Panc1 (cell line): ENCODE data around the gene SLIT3. TPM values are rescaled to one million over a fixed set of nuclear protein-coding genes. Genes with fewer than 3 reads are reported as not detected.

Source experiments
- ATAC-seq: fragments of 200-7000 bp; cut with Tn5 transposase; 2 replicates; pipeline ENCODE4 v1.9.1; 2020; ENCODE audit warnings: mild to moderate bottlenecking, moderate library complexity
- BruUV-seq: library from RNA; stranded (reverse); fragments of 400-500 nt; replicated peaks from 2 replicates; lab custom pipeline; 2021; lab: Mats Ljungman, UMichigan
- CTCF ChIA-PET: fragments of 300-600 bp; sonication (Branson Sonifier 250); formaldehyde crosslinking; loops from one replicate; lab custom pipeline; 2022; ENCODE audit warnings: antibody characterized with exemption; lab: Charles Lee
- POLR2A ChIA-PET: fragments of 300-600 bp; sonication (Branson Sonifier 250); formaldehyde crosslinking; loops from one replicate; lab custom pipeline; 2022; ENCODE audit warnings: antibody characterized with exemption; lab: Charles Lee
- DNase-seq: peaks from one replicate; pipeline ENCODE4 v3.0.0-alpha.2; 2010; ENCODE audit warnings: low read depth, low spot score
- H3K27ac ChIP-seq: 2 replicates; pipeline ENCODE4 v1.5.1; 2011; ENCODE audit warnings: mild to moderate bottlenecking, low read length, inconsistent platforms
- H3K27me3 ChIP-seq: fragments of 200-500 bp; sonication (Bioruptor generic); 2 replicates; pipeline ENCODE4 v1.6.0; 2014; ENCODE audit warnings: low read length, inconsistent platforms; ENCODE audit not compliant: control insufficient read depth, insufficient read depth
- H3K36me3 ChIP-seq: fragments of 200-500 bp; sonication (Bioruptor generic); 2 replicates; pipeline ENCODE4 v1.5.1; 2014; ENCODE audit warnings: inconsistent platforms, mild to moderate bottlenecking, low read length, moderate library complexity; ENCODE audit not compliant: control insufficient read depth, insufficient read depth
- H3K4me1 ChIP-seq: 2 replicates; pipeline ENCODE4 v1.5.1; 2011; ENCODE audit warnings: inconsistent platforms, mild to moderate bottlenecking, low read length, moderate library complexity; ENCODE audit not compliant: control insufficient read depth, insufficient read depth
- H3K4me3 ChIP-seq, 2 experiments: 2 replicates each; pipeline ENCODE4 v1.5.1; 2011 to 2012; ENCODE audit warnings: low read depth in 2 of 2, low read length in 2 of 2, mild to moderate bottlenecking in 2 of 2, inconsistent platforms in 1 of 2, moderate library complexity in 1 of 2
- H3K9me3 ChIP-seq: fragments of 200-500 bp; sonication (Bioruptor generic); 2 replicates; pipeline ENCODE4 v1.5.1; 2014; ENCODE audit warnings: low read depth, mild to moderate bottlenecking, inconsistent platforms, low read length, moderate library complexity; ENCODE audit not compliant: control insufficient read depth, insufficient read depth
- POLR2AphosphoS5 ChIP-seq: IDR thresholded peaks from 2 replicates; pipeline ENCODE4 v1.6.1; 2012; ENCODE audit warnings: mild to moderate bottlenecking, low read depth, low read length, moderate library complexity
- SIN3A ChIP-seq: IDR thresholded peaks from 2 replicates; pipeline ENCODE4 v1.6.1; 2012; ENCODE audit warnings: low read depth, mild to moderate bottlenecking, low read length, moderate library complexity, borderline replicate concordance; ENCODE audit not compliant: insufficient read depth
- TCF7L2 ChIP-seq: IDR thresholded peaks from 2 replicates; pipeline ENCODE4 v1.6.1; 2011; ENCODE audit warnings: mild to moderate bottlenecking, low read depth, low read length, inconsistent platforms
- in situ Hi-C: cut with HindIII; loops from 2 replicates; pipeline ENCODE4 v1.10.0; 2016; ENCODE audit warnings: low sequenced_read_pairs, low pct_unique_long_range_greater_than_20kb
- intact Hi-C: fragments of 100-400 bp; cut with micrococcal nuclease; formaldehyde crosslinking; loops from one replicate; pipeline ENCODE4 v1.10.0; 2022; ENCODE audit not compliant: unreplicated experiment
- total RNA-seq: library from RNA; stranded (reverse); gene quantifications from one replicate; pipeline ENCODE4 v1.2.1, GENCODE V29; 2021; ENCODE audit not compliant: unreplicated experiment
- TF ChIP-seq, protein P1 (sequence below), 2 experiments: IDR thresholded peaks; 2 replicates each; pipeline ENCODE4 v1.6.1; 2011 to 2012; ENCODE audit warnings: low read depth in 2 of 2, control low read depth in 1 of 2, low read length in 1 of 2, mild to moderate bottlenecking in 1 of 2, moderate library complexity in 1 of 2; ENCODE audit not compliant: insufficient read depth in 1 of 2
- TF ChIP-seq, protein P2 (sequence below): fragments of 450-650 bp; IDR thresholded peaks from 2 replicates; pipeline ENCODE4 v1.5.1; 2017; ENCODE audit warnings: mild to moderate bottlenecking

Gene SLIT3
- total RNA-seq, 1 experiment from 2014 or later, result 26.4 TPM

DNA sequence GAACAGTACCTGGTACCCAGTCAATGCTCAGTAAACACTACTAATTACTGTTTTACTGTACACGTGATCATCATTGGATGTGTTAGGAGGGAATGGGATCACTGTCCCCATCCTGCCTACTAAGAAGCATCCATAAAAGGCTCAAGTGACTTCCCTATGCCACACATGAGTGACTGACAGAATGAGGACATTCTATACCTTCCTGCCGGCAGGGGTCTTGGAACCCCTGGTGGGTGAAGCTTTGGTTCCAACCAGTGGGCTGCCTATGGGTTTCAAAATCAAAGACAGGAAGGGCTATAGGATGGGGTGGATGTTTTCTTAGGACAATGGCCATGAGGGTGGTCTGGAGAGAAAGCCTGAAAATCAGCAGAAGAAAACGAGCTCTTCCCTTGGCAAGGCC, 512.2 kb downstream of the SLIT3 start:
- POLR2A ChIA-PET, result no interaction called here
- no peak overlapping the region for H3K4me3 ChIP-seq
- no peaks in the 10 kb centered on the region for H3K36me3 ChIP-seq
- CTCF ChIA-PET, result no interaction called here
- intact Hi-C loops (no loop called here), in situ Hi-C loops (no loop called here)
- BruUV-seq, result no TSS peak
- H3K27me3 ChIP-seq, result no peaks in the 10 kb centered on the region; the same call in 1 of the 2 replicates
- no peak for DNase-seq
- no peaks in the 10 kb centered on the region for H3K4me1 ChIP-seq
- no peaks in the 10 kb centered on the region for H3K9me3 ChIP-seq
- TF ChIP-seq, protein P1, sequence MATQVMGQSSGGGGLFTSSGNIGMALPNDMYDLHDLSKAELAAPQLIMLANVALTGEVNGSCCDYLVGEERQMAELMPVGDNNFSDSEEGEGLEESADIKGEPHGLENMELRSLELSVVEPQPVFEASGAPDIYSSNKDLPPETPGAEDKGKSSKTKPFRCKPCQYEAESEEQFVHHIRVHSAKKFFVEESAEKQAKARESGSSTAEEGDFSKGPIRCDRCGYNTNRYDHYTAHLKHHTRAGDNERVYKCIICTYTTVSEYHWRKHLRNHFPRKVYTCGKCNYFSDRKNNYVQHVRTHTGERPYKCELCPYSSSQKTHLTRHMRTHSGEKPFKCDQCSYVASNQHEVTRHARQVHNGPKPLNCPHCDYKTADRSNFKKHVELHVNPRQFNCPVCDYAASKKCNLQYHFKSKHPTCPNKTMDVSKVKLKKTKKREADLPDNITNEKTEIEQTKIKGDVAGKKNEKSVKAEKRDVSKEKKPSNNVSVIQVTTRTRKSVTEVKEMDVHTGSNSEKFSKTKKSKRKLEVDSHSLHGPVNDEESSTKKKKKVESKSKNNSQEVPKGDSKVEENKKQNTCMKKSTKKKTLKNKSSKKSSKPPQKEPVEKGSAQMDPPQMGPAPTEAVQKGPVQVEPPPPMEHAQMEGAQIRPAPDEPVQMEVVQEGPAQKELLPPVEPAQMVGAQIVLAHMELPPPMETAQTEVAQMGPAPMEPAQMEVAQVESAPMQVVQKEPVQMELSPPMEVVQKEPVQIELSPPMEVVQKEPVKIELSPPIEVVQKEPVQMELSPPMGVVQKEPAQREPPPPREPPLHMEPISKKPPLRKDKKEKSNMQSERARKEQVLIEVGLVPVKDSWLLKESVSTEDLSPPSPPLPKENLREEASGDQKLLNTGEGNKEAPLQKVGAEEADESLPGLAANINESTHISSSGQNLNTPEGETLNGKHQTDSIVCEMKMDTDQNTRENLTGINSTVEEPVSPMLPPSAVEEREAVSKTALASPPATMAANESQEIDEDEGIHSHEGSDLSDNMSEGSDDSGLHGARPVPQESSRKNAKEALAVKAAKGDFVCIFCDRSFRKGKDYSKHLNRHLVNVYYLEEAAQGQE (IDR thresholded peaks at IDR 0.05; ENCODE audit: insufficient read depth in 1 of 2, low read depth in 2 of 2, low read length in 1 of 2), result no peak
- TF ChIP-seq TCF7L2 (no peak), POLR2AphosphoS5 (no peak), SIN3A (no peak)
- TF ChIP-seq, protein P2, sequence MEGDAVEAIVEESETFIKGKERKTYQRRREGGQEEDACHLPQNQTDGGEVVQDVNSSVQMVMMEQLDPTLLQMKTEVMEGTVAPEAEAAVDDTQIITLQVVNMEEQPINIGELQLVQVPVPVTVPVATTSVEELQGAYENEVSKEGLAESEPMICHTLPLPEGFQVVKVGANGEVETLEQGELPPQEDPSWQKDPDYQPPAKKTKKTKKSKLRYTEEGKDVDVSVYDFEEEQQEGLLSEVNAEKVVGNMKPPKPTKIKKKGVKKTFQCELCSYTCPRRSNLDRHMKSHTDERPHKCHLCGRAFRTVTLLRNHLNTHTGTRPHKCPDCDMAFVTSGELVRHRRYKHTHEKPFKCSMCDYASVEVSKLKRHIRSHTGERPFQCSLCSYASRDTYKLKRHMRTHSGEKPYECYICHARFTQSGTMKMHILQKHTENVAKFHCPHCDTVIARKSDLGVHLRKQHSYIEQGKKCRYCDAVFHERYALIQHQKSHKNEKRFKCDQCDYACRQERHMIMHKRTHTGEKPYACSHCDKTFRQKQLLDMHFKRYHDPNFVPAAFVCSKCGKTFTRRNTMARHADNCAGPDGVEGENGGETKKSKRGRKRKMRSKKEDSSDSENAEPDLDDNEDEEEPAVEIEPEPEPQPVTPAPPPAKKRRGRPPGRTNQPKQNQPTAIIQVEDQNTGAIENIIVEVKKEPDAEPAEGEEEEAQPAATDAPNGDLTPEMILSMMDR, result no peak
- no peak for ATAC-seq
- H3K27ac ChIP-seq, result no peak overlapping the region

DNA sequence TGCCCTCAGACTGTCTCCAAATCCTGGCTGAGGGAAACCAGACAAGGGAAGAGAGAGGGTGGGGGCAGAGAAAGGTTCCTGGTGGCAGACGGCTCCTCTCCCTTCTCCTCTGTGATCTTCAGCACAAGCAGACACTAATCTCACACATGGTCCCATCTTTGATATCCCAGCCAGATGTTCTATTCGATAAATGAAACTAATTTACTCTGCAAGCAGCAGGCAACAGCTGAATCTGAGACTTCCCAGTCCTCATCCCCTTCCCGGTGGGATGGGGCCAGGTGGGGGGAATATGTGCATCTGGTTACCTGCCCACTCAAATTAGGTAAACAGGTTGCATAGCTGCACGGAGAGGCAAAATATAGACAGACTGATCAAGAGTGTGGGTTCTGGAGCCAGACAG, 512.8 kb downstream of the SLIT3 start:
- POLR2A ChIA-PET, result no interaction called here
- Histone ChIP-seq H3K4me3 (no peak overlapping the region), H3K27me3 (no peaks in the 10 kb centered on the region; the same call in 1 of the 2 replicates), H3K4me1 (no peaks in the 10 kb centered on the region), H3K9me3 (no peaks in the 10 kb centered on the region), H3K36me3 (no peaks in the 10 kb centered on the region), H3K27ac (no peak overlapping the region)
- CTCF ChIA-PET, result no interaction called here
- intact Hi-C loops, result no loop called here
- no TSS peak for BruUV-seq
- in situ Hi-C loops, result no loop called here
- ATAC-seq, result no peak
- TF ChIP-seq POLR2AphosphoS5 (no peak), SIN3A (no peak), TCF7L2 (no peak)
- TF ChIP-seq, protein P1 (IDR thresholded peaks at IDR 0.05; ENCODE audit: insufficient read depth in 1 of 2, low read depth in 2 of 2, low read length in 1 of 2), result no peak
- TF ChIP-seq, protein P2, result no peak
- DNase-seq, result no peak
